ENCODE data around the gene ADD1. TPM values are rescaled to one million over a fixed set of nuclear protein-coding genes. Genes with fewer than 3 reads are reported as not detected.
A peak's percentile ranks its signal among the peaks of the same experiment; 100 is the strongest.

The ADD1 gene
- total and polyA plus RNA-seq, 2 of the 13 experiments (the other 11 are each of a cell fraction or from before 2014, with no cell fraction given): 73.9 to 122 TPM

DNA sequence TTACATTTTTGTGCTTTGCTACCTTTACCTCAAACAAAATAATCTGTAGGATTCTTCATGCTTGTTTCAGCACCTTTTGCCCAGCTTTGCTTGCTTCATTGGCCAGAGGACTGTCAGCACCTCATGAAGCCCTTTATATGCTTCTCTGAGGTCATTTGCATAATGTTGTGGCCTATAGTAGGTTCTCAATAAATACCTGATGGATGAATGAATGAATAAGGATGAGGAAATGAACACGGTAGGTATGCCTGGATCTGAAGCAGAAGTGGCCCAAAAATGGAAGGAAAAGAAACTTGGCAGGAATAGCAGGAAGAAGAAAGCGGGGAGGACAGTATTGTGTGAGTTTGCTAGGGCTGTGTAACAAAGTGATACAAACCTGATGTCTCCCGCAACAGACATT is 127.6 kb downstream of the ADD1 start (continued):
- no peak for TF ChIP-seq SPEN (CRISPR knock-in tag; IDR thresholded peaks at IDR 0.05; ENCODE audit: low read depth)
- TF ChIP-seq, protein P1, sequence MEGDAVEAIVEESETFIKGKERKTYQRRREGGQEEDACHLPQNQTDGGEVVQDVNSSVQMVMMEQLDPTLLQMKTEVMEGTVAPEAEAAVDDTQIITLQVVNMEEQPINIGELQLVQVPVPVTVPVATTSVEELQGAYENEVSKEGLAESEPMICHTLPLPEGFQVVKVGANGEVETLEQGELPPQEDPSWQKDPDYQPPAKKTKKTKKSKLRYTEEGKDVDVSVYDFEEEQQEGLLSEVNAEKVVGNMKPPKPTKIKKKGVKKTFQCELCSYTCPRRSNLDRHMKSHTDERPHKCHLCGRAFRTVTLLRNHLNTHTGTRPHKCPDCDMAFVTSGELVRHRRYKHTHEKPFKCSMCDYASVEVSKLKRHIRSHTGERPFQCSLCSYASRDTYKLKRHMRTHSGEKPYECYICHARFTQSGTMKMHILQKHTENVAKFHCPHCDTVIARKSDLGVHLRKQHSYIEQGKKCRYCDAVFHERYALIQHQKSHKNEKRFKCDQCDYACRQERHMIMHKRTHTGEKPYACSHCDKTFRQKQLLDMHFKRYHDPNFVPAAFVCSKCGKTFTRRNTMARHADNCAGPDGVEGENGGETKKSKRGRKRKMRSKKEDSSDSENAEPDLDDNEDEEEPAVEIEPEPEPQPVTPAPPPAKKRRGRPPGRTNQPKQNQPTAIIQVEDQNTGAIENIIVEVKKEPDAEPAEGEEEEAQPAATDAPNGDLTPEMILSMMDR (CRISPR knock-in tag; IDR thresholded peaks at IDR 0.05): no peak
- no peak for TF ChIP-seq KDM5A (IDR thresholded peaks at IDR 0.05; ENCODE audit: borderline replicate concordance, low read length)
- TF ChIP-seq PPARG (CRISPR knock-in tag; conservative IDR thresholded peaks at IDR 0.05): no peak

DNA sequence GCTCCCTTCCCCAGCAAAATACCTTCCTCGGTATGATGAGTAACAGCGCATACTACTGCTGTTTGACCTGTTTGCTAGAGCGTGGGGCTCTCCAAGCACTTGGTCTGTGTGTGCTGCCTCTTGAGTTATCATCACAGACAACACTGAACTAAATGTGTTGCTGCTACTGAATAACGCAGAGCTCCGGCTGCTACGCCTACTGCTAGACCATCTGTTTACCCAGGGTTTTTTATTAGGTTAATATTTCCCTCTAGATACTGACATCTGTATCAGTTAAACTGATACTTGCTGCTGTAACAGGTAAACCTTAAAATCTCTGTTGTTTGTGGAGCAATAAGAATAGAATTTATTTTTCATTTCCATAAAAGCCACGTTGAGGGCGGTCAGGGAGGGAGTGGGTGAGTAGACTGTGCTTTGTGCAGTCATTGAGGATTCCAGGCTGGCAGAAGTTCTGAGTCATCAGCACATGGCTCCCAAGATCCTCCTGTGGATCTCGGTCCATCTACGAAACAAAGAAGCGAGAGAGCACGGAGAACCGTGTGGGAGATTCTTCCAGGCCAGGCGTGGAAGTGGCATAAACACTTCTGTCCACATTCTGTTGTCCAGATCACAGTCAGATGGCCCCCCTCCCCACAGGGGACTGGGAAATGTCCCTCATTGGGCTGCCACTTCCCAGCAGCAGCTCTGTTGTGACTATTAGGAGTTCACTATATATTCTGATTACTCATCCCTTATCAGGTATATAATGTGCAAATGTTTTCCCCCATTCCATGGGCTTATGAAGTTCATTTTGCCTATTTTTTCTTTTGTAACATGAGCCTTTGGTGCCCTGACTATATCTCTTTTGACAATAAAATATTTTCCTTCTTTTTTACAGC is 133.8 kb downstream of the ADD1 start:
- in situ Hi-C loops (cut with HindIII; ENCODE audit: extremely low pct_ligation_motif_present, low pct_unique_long_range_greater_than_20kb): no loop called here
- Histone ChIP-seq H3K4me2 (ENCODE audit: low read depth, low read length) (peak overlapping the region; percentile 71), H3K9me3 (ENCODE audit: low read length) (no peaks in the 10 kb centered on the region), H3K4me1 (ENCODE audit: insufficient read depth, low read length) (peaks cover 20% of the 10 kb centered on the region), H2AFZ (ENCODE audit: low read length) (peak overlapping the region; percentile 70), H4K20me1 (ENCODE audit: insufficient read depth, low read length) (no peaks in the 10 kb centered on the region), H3K27ac (ENCODE audit: extremely low read length, insufficient read depth, low read length) (no peak overlapping the region), H3K79me2 (ENCODE audit: insufficient read depth, low read length) (no peaks in the 10 kb centered on the region), H3K4me3 (replicated peaks in 1 of 3; ENCODE audit: insufficient read depth in 1 of 3, low read depth in 2 of 3, low read length in 3 of 3) (peak overlapping the region in 2 of 3 experiments; percentile 19 to 35; a peak in 2 of 6 replicates), H3K27me3 (ENCODE audit: control insufficient read depth in 1 of 2, insufficient read depth in 2 of 2, low read length in 2 of 2) (peaks cover 0 to 29% of the 10 kb centered on the region in 2 experiments; a peak in 3 of 5 replicates), H3K9ac (ENCODE audit: insufficient read depth, low read depth, low read length) (peak overlapping the region; percentile 38), H3K36me3 (replicated peaks in 1 of 2; ENCODE audit: control insufficient read depth in 1 of 2, insufficient read depth in 2 of 2, low read length in 2 of 2) (no peaks in the 10 kb centered on the region)
- no TSS peak for BruUV-seq (replicated peaks)
- 3% methylated on average over 14 of the region's 14 CpGs for WGBS (ENCODE audit: low lambda C conversion rate)
- intact Hi-C loops (cut with micrococcal nuclease; ENCODE audit: unreplicated experiment): loop anchor here (1.0 kb wide), 1 partner anchor 60 kb away; no protein-coding TSS in a partner anchor
- peak; percentile 23 for DNase-seq (ENCODE audit: low spot score)
- CTCF ChIA-PET (ENCODE audit: low intra/inter-chr PET ratio, low total read pairs): interaction anchor here (2.2 kb wide), 1 partner anchor 60 kb away, joined by 14 read pairs; no protein-coding TSS in a partner anchor
- peak; percentile 60 for ATAC-seq
- POLR2A ChIA-PET: interaction anchor here (0.6 to 2.2 kb wide), 2 partner anchors 14 to 250 kb away, joined by 4 to 16 read pairs; partner anchors contain the start of genes GRK4 and NOP14
- FAIRE-seq: peak; percentile 12
- peak; percentile 54; the same call in 1 of the 2 replicates for TF ChIP-seq ZNF12 (CRISPR knock-in tag; IDR thresholded peaks at IDR 0.05)
- TF ChIP-seq MXD4 (CRISPR knock-in tag; IDR thresholded peaks at IDR 0.05): peak; percentile 45; the same call in 1 of the 2 replicates
- peak; percentile 71 for TF ChIP-seq TEAD3 (CRISPR knock-in tag; optimal IDR thresholded peaks at IDR 0.05; ENCODE audit: borderline replicate concordance)
- TF ChIP-seq, protein P2, sequence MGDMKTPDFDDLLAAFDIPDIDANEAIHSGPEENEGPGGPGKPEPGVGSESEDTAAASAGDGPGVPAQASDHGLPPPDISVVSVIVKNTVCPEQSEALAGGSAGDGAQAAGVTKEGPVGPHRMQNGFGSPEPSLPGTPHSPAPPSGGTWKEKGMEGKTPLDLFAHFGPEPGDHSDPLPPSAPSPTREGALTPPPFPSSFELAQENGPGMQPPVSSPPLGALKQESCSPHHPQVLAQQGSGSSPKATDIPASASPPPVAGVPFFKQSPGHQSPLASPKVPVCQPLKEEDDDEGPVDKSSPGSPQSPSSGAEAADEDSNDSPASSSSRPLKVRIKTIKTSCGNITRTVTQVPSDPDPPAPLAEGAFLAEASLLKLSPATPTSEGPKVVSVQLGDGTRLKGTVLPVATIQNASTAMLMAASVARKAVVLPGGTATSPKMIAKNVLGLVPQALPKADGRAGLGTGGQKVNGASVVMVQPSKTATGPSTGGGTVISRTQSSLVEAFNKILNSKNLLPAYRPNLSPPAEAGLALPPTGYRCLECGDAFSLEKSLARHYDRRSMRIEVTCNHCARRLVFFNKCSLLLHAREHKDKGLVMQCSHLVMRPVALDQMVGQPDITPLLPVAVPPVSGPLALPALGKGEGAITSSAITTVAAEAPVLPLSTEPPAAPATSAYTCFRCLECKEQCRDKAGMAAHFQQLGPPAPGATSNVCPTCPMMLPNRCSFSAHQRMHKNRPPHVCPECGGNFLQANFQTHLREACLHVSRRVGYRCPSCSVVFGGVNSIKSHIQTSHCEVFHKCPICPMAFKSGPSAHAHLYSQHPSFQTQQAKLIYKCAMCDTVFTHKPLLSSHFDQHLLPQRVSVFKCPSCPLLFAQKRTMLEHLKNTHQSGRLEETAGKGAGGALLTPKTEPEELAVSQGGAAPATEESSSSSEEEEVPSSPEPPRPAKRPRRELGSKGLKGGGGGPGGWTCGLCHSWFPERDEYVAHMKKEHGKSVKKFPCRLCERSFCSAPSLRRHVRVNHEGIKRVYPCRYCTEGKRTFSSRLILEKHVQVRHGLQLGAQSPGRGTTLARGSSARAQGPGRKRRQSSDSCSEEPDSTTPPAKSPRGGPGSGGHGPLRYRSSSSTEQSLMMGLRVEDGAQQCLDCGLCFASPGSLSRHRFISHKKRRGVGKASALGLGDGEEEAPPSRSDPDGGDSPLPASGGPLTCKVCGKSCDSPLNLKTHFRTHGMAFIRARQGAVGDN (CRISPR knock-in tag; IDR thresholded peaks at IDR 0.05): peak; percentile 20; the same call in 1 of the 2 replicates
- TF ChIP-seq, protein P3, sequence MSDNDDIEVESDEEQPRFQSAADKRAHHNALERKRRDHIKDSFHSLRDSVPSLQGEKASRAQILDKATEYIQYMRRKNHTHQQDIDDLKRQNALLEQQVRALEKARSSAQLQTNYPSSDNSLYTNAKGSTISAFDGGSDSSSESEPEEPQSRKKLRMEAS (IDR thresholded peaks at IDR 0.05): peak; percentile 50; the same call in 1 of the 2 replicates
- TF ChIP-seq DMAP1 (CRISPR knock-in tag; IDR thresholded peaks at IDR 0.05): 0 out of 2 replicates have a peak, but pooled peaks have one; percentile 42
- TF ChIP-seq ZFP62 (CRISPR knock-in tag; IDR thresholded peaks at IDR 0.05): no peak
- TF ChIP-seq FOXK1 (CRISPR knock-in tag; IDR thresholded peaks at IDR 0.05; ENCODE audit: borderline replicate concordance, low read depth): peak; percentile 19; the same call in 1 of the 2 replicates
- TF ChIP-seq ZNF143 (CRISPR knock-in tag; IDR thresholded peaks at IDR 0.05): peak; percentile 27; the same call in 1 of the 2 replicates
- TF ChIP-seq TAF1 (CRISPR knock-in tag; IDR thresholded peaks at IDR 0.05): peak; percentile 34; the same call in 1 of the 2 replicates
